Stimulated activated CD4-positive, alpha-beta T cell treated with anti-CD3 and anti-CD28 coated beads, Interleukin-15, amount 100 ng/mL, for 1 hour (primary cell): ENCODE measurements around the gene BMP2.

Experiments
- DNase-seq, 2 donors: peaks; one replicate each; pipeline ENCODE4 v3.0.0-alpha.2; 2020; ENCODE audit warnings: low read depth in 1 of 2, low spot score in 1 of 2

BMP2 gene

DNA sequence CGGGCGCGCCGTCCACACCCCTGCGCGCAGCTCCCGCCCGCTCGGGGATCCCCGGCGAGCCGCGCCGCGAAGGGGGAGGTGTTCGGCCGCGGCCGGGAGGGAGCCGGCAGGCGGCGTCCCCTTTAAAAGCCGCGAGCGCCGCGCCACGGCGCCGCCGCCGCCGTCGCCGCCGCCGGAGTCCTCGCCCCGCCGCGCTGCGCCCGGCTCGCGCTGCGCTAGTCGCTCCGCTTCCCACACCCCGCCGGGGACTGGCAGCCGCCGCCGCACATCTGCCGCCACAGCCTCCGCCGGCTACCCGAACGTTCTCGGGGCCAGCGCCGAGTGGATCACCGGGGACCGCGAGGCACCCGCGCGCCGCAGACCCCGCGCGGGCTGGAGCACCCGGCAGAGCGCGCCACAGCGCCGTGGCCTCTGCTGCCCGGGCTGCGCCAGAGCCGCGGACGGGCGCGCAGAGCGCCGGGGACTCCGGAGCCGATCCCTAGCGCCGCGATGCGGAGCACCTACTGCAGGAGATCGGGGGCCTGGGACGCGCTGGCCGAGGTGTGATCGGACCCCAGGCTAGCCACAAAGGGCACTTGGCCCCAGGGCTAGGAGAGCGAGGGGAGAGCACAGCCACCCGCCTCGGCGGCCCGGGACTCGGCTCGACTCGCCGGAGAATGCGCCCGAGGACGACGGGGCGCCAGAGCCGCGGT, at the start of gene BMP2:
Gene BMP2, plus strand, starts transcription at position 151 of the 692 bp plus-strand sequence. CDS start 2,441 bp downstream, outside the sequence.
- no peak for DNase-seq

DNA sequence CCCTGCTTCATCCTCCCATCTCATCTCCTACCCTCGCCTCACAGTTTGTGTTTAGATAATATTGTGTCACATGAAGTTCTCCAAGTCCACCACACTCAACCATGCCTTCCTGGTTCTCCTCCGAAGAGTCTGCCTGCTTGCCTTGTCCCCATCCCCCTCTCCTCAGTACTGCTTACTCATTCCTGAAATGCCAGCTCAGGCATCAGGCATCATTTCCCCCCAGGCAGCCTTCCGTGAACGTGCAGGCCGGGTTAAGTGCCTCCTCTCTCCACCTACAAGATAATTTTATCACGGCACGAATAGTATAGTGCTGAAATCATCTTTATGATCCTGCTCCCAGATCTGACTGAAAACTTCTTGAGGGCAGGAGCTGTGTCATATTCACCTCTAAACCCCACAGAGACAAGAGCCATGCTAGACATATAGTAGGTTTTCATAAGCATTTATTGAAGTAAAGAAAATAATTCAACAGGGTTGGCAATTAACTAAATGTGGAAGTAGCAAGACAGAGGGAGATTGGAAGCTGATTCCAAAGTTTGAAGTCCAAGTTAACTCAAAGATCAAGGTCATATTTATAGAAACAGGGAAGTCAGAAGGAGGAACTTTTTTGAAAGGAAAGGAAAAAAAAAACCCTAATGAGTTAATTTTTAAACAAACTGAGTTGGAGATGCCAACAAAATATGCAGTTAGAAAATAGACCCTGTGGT, 48.7 kb upstream of the BMP2 start:
- DNase-seq = no peak

GRCh38 chr20:6719369-6719721, 48.1 kb upstream of the BMP2 start:
- DNase-seq = no peak

DNA sequence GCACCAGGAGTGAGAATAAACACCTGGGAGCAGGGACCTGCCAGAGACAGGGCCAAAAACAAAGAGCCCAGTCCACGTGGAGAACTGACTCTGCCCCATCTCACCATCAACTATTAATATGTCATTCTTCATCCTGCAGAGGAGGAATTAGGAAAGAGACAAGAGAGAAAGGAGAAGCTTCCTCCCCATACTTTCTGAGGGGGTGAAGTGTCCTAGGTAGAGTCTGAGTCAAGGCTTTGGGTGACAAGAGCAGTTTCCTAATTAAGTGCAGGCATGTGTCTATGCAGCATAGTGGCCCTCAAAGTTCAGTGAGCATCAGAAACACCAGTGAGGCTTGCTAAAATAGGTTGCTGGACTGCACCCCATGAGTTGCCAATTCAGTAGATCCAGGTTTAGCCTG, 40.7 kb upstream of the BMP2 start:
- no peak for DNase-seq

- no peak for DNase-seq
Observed at GRCh38 chr20:6730672-6731328, 36.7 kb upstream of the BMP2 start.

- no peak for DNase-seq
Observed at GRCh38 chr20:6732001-6732447, 35.5 kb upstream of the BMP2 start.

GRCh38 chr20:6732851-6733250, 34.6 kb upstream of the BMP2 start:
- DNase-seq = no peak

GRCh38 chr20:6733965-6734364, 33.5 kb upstream of the BMP2 start:
- DNase-seq = no peak

GRCh38 chr20:6735942-6736845, 31.3 kb upstream of the BMP2 start:
- DNase-seq = no peak

DNA sequence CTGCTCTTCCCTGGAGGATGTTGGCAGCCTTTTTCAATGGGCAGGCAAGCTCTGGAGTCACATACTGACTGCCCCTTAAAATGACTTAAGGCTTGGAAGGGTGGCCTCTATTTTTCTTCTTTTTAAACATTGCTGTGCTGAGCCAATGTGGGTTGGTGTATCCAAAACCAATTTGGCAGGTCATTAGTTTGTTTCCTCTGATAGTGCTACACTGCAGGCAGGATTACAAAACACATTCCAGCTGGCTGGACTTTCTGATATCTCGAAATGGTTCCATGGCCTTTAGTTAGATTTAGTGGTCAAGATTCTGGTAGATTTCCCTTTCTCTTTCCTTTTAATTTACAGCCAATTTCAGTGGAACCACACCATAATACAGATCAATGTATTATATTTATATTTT, 28.1 kb upstream of the BMP2 start:
- no peak for DNase-seq

DNA sequence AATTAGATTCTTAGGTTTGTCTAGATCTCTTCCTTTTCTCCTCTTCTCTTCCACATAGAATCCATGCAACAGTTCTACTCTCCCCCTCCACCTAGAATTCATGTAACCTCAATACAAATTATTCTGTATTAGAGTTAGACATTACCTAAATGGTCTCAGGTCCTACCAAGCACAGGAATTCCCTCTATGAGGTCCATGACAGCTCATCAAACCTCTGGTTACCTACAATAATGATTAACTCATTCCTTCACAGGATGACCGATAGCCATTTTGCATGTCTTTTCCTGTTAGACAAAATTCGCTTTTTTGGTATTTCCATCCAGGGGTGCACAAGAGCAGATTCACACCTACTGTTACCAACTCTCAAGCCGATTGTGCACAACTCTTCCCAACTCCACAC, 27.4 kb upstream of the BMP2 start:
- DNase-seq = no peak

DNA sequence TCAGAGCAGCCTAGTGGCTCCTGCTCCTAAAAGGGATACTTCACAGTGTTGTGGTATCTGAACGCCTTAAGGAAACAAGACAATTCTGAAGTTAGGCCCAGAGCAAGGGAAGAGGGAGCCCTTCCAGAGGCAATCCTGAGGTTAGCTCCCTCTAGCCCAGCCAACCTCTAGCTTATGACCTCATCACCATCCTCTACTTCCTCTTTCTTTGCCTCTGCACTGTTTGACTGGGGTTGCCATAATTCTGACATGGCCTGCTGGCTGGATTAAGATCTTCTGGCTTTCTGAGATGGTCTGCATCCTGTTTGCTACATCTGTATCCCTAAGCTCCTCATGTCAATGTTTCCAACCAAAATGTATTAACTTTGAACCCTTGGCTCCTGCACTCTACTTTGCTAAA, 23.3 kb upstream of the BMP2 start:
- no peak for DNase-seq

DNA sequence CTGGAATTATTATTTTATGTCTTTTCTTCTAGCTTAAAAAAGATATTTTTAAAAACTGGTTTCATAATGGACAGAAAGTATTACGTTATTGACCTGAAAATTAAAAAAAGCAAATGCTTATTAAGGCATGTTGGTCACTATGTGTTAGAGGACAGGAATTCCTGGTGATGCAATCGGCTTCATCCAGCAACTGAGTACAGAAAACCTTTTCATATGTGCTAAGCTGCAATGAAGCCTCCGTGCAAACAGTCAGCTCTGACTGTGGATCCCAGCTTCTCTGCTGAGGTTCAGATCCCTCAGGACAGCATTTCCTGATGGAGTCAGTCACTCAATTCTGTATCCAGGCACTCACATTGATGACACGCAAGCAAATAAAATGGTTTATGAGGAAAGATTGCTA, 22.7 kb upstream of the BMP2 start:
- no peak for DNase-seq

- DNase-seq = no peak
Observed at GRCh38 chr20:6746901-6747609, 20.4 kb upstream of the BMP2 start.

- DNase-seq = no peak
Observed at GRCh38 chr20:6750438-6750837, 17.0 kb upstream of the BMP2 start.

- DNase-seq = no peak
Observed at GRCh38 chr20:6756693-6757595, 10.5 kb upstream of the BMP2 start.

DNA sequence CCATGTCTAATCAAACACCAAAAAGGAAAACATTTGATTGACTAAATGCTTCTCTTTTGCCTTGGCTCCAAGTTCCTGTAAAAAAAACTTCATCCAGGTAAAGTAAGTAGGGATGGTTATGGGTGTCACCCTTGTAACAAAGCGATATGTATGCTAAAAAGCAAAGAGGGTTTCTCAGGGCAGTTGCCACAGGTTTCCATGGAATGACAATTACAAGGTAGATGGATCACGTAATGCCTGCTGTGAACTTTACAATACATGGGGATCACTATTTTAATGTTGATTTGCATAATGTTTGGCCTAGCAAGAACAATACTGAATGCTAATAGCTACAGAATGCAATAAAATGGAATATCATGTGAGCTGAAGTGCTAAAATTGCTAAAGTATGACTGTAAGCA, 2.9 kb upstream of the BMP2 start:
- DNase-seq = no peak

DNA sequence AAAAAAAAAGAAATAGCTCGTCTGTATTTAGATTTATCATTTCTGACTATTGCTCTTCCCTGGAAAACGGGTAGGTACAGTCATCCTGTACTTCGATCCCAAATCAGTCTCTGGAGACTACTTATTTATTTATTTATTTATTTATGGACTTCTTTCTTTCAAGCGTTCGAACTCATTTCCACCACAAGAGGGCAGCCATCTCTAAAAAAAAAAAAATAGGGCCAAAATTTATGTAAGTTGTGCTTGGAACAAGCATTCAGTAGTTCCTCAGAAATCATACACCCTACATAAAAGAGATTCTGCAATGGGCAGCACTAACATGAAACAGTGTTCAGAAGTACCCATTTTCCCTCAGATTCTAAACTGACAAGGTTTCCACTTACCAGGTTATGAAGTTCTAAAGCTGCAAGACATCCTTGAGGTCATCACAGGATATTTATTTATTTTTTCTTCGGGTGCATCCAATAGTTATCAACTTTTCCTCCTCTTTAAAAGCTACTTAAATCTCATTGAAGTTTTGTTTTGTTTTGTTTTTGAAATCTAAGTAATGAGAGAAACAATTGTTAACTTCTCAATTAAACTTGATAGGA, 1.9 kb upstream of the BMP2 start:
- DNase-seq = no peak

DNA sequence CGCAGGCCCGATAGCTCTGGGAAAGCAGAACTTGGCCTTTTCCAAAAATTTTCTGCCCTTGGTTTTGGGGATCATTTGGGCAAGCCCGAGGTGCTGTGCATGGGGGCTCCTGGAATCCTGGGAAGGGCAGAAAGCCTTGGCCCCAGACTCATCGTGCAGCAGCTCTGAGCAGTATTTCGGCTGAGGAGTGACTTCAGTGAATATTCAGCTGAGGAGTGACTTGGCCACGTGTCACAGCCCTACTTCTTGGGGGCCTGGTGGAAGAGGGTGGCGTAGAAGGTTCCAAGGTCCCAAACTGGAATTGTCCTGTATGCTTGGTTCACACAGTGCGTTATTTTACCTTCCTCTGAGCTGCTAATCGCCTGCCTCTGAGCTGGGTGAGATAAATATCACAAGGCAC, 1.1 kb upstream of the BMP2 start:
- DNase-seq = no peak
